H1 (cell line): ENCODE measurements around the gene STXBP5. TPM values are rescaled to one million over a fixed set of nuclear protein-coding genes. Genes with fewer than 3 reads are reported as not detected.

Experiments used
- CTCF ChIA-PET: fragments of 300-600 bp; sonication (Branson Sonifier 250); formaldehyde crosslinking; loops from one replicate; lab custom pipeline; 2021; ENCODE audit not compliant: partially characterized antibody; lab: Charles Lee
- POLR2A ChIA-PET: fragments of 300-600 bp; sonication (Branson Sonifier 250); formaldehyde crosslinking; loops from one replicate; lab custom pipeline; 2021; ENCODE audit warnings: inconsistent platforms; ENCODE audit not compliant: partially characterized antibody; lab: Charles Lee
- DNase-seq, 2 experiments: peaks; one replicate each; pipeline versions ENCODE4 v3.0.0 to v3.0.0-alpha.2; 2010 to 2022; ENCODE audit warnings: low spot score in 2 of 2, low read depth in 1 of 2, mixed read lengths in 1 of 2
- FAIRE-seq: peaks from 2 replicates; lab custom pipeline; 2011; peaks lifted over from hg19 to GRCh38; lab: Jason Lieb, UNC
- H2AFZ ChIP-seq: 2 replicates; pipeline ENCODE4 v1.8.1; 2012; ENCODE audit warnings: low read length, inconsistent platforms
- H2AK5ac ChIP-seq: 2 replicates; pipeline ENCODE4 v1.6.1; 2013; ENCODE audit warnings: low read depth, low read length
- H2BK120ac ChIP-seq: replicated peaks from 2 replicates; pipeline ENCODE3; 2013; ENCODE audit warnings: low read depth, low read length, inconsistent platforms
- H2BK12ac ChIP-seq: 2 replicates; pipeline ENCODE4 v1.6.1; 2013; ENCODE audit warnings: low read depth, low read length
- H2BK15ac ChIP-seq: 2 replicates; pipeline ENCODE4 v1.6.1; 2013; ENCODE audit warnings: low read length
- H2BK20ac ChIP-seq: 2 replicates; pipeline ENCODE4 v1.6.1; 2013; ENCODE audit warnings: low read length
- H2BK5ac ChIP-seq: 2 replicates; pipeline ENCODE4 v1.6.1; 2013; ENCODE audit warnings: low read depth, low read length
- H3K14ac ChIP-seq: 2 replicates; pipeline ENCODE4 v1.6.1; 2013; ENCODE audit warnings: inconsistent platforms; ENCODE audit not compliant: insufficient read length
- H3K18ac ChIP-seq: 2 replicates; pipeline ENCODE4 v1.6.1; 2013; ENCODE audit warnings: low read length; ENCODE audit errors: extremely low read depth
- H3K23ac ChIP-seq: 2 replicates; pipeline ENCODE4 v1.6.1; 2013; ENCODE audit warnings: inconsistent platforms; ENCODE audit not compliant: insufficient read length
- H3K23me2 ChIP-seq: 2 replicates; pipeline ENCODE4 v1.6.1; 2013; ENCODE audit warnings: low read depth, low read length
- H3K27ac ChIP-seq: 2 replicates; pipeline ENCODE4 v1.6.1; 2011; ENCODE audit warnings: low read depth, low read length, inconsistent platforms
- H3K27me3 ChIP-seq, 4 experiments: replicated peaks in 1 of 4; 1 replicate in 1 of 4; 2 replicates in 3 of 4; pipeline versions ENCODE4 v1.6.1 to v1.8.1; 2011 to 2013; ENCODE audit warnings: low read length in 3 of 4, mild to moderate bottlenecking in 3 of 4, inconsistent platforms in 2 of 4, mixed read lengths in 2 of 4, moderate library complexity in 1 of 4; ENCODE audit not compliant: control insufficient read depth in 3 of 4, insufficient read depth in 3 of 4; ENCODE audit errors: extremely low read depth in 1 of 4
- H3K36me3 ChIP-seq, 4 experiments: 2 replicates each; pipeline versions ENCODE4 v1.6.1 to v1.8.1; 2011 to 2013; ENCODE audit warnings: mild to moderate bottlenecking in 4 of 4, low read length in 3 of 4, moderate library complexity in 2 of 4, control low read depth in 1 of 4, inconsistent platforms in 1 of 4; ENCODE audit not compliant: insufficient read depth in 4 of 4, control insufficient read depth in 2 of 4
- H3K4ac ChIP-seq: replicated peaks from 2 replicates; pipeline ENCODE3; 2013; ENCODE audit warnings: low read length, low read depth, mixed read lengths, inconsistent platforms; ENCODE audit not compliant: insufficient read length
- H3K4me1 ChIP-seq, 4 experiments: replicated peaks in 1 of 4; 1 replicate in 1 of 4; 2 replicates in 3 of 4; pipeline versions ENCODE4 v1.6.1 to v1.8.1; 2011 to 2013; ENCODE audit warnings: low read length in 3 of 4, inconsistent platforms in 2 of 4, mixed read lengths in 1 of 4; ENCODE audit not compliant: insufficient read depth in 4 of 4, control insufficient read depth in 3 of 4
- H3K4me2 ChIP-seq, 2 experiments: 2 replicates each; pipeline versions ENCODE4 v1.6.1 to v1.8.1; 2011 to 2013; ENCODE audit warnings: low read depth in 2 of 2, low read length in 2 of 2, control low read depth in 1 of 2, inconsistent platforms in 1 of 2, mild to moderate bottlenecking in 1 of 2; ENCODE audit not compliant: insufficient read depth in 1 of 2
- H3K4me3 ChIP-seq, 4 experiments: fragments of 200-600, 300-600 bp in 1 of 4; sonication (generic), shearing (Covaris generic), sonication (Bioruptor Twin) in 1 of 4; 2 replicates each; pipeline versions ENCODE4 v1.5.1 to v1.8.1; 2011 to 2016; ENCODE audit warnings: low read length in 4 of 4, low read depth in 3 of 4, control low read depth in 2 of 4, inconsistent platforms in 2 of 4, mild to moderate bottlenecking in 2 of 4, mixed read lengths in 1 of 4, moderate library complexity in 1 of 4; ENCODE audit not compliant: insufficient read depth in 2 of 4; ENCODE audit errors: extremely low read depth in 1 of 4
- H3K56ac ChIP-seq: replicated peaks from 2 replicates; pipeline ENCODE3; 2013; ENCODE audit warnings: low read depth, mild to moderate bottlenecking, mixed read lengths, low read length, inconsistent platforms; ENCODE audit not compliant: insufficient read length
- H3K79me1 ChIP-seq: 2 replicates; pipeline ENCODE4 v1.6.1; 2013; ENCODE audit warnings: low read depth, low read length, control low read depth
- H3K79me2 ChIP-seq, 2 experiments: 2 replicates each; pipeline versions ENCODE4 v1.6.1 to v1.8.1; 2012 to 2013; ENCODE audit warnings: low read length in 2 of 2, mild to moderate bottlenecking in 2 of 2, inconsistent platforms in 1 of 2; ENCODE audit not compliant: insufficient read depth in 2 of 2, control insufficient read depth in 1 of 2
- H3K9ac ChIP-seq, 4 experiments: replicated peaks in 1 of 4; 1 replicate in 1 of 4; 2 replicates in 3 of 4; pipeline versions ENCODE4 v1.6.1 to v1.8.1; 2011 to 2013; ENCODE audit warnings: low read depth in 3 of 4, low read length in 3 of 4, control low read depth in 2 of 4, mild to moderate bottlenecking in 2 of 4, moderate library complexity in 2 of 4, inconsistent platforms in 1 of 4; ENCODE audit errors: extremely low read depth in 1 of 4
- H3K9me3 ChIP-seq, 2 experiments: 2 replicates each; pipeline versions ENCODE4 v1.6.1 to v1.8.1; 2012 to 2013; ENCODE audit warnings: mild to moderate bottlenecking in 2 of 2, moderate library complexity in 2 of 2, control low read depth in 1 of 2, inconsistent platforms in 1 of 2, low read depth in 1 of 2, low read length in 1 of 2, mixed read lengths in 1 of 2; ENCODE audit not compliant: insufficient read depth in 2 of 2
- H4K20me1 ChIP-seq, 2 experiments: replicated peaks in 1 of 2; 2 replicates each; pipeline versions ENCODE3 to v1.8.1; 2011 to 2013; ENCODE audit warnings: inconsistent platforms in 2 of 2, low read length in 2 of 2, mild to moderate bottlenecking in 1 of 2; ENCODE audit not compliant: insufficient read depth in 2 of 2, control insufficient read depth in 1 of 2
- H4K5ac ChIP-seq: 2 replicates; pipeline ENCODE4 v1.6.1; 2013; ENCODE audit warnings: low read length, low read depth, mixed read lengths, inconsistent platforms; ENCODE audit not compliant: insufficient read length
- H4K8ac ChIP-seq: 2 replicates; pipeline ENCODE4 v1.8.0; 2013; ENCODE audit warnings: mild to moderate bottlenecking, moderate library complexity, low read length, inconsistent platforms; ENCODE audit not compliant: insufficient read depth; ENCODE audit errors: extremely low read depth
- H4K91ac ChIP-seq: replicated peaks from 2 replicates; pipeline ENCODE3; 2013; ENCODE audit warnings: low read length, mixed read lengths, inconsistent platforms; ENCODE audit not compliant: insufficient read length
- BCL11A ChIP-seq, 2 experiments: IDR thresholded peaks; one replicate each; pipeline ENCODE4 v1.6.1; 2011; ENCODE audit warnings: low read depth in 2 of 2, low read length in 2 of 2, mild to moderate bottlenecking in 2 of 2
- EGR1 ChIP-seq: IDR thresholded peaks from 2 replicates; pipeline ENCODE4 v1.6.1; 2011; ENCODE audit warnings: low read depth, low read length, borderline replicate concordance
- HDAC6 ChIP-seq: IDR thresholded peaks from one replicate; pipeline ENCODE4 v1.7.1; 2012; ENCODE audit warnings: low read depth, mild to moderate bottlenecking, inconsistent platforms, low read length, moderate library complexity
- JUN ChIP-seq: IDR thresholded peaks from 2 replicates; pipeline ENCODE4 v1.6.1; 2011; ENCODE audit warnings: low read depth, mild to moderate bottlenecking, improper control_type of control experiment, low read length
- NANOG ChIP-seq: IDR thresholded peaks from 2 replicates; pipeline ENCODE4 v1.6.1; 2011; ENCODE audit warnings: low read length, low read depth, mild to moderate bottlenecking, inconsistent platforms; ENCODE audit not compliant: insufficient read depth, poor library complexity, severe bottlenecking
- RBBP5 ChIP-seq: IDR thresholded peaks from 2 replicates; pipeline ENCODE4 v1.7.1; 2012; ENCODE audit warnings: low read depth, mild to moderate bottlenecking, inconsistent platforms, low read length, moderate library complexity, borderline replicate concordance
- RXRA ChIP-seq: IDR thresholded peaks from 2 replicates; pipeline ENCODE4 v1.6.1; 2011; ENCODE audit warnings: low read depth, mild to moderate bottlenecking, low read length, moderate library complexity; ENCODE audit not compliant: insufficient read depth
- SAP30 ChIP-seq: fragments of 300-600 bp; sonication (generic); IDR thresholded peaks from 2 replicates; pipeline ENCODE4 v1.7.1; 2012; ENCODE audit warnings: low read length, moderate library complexity, mild to moderate bottlenecking, inconsistent platforms; ENCODE audit not compliant: insufficient read depth, insufficient replicate concordance
- SIN3A ChIP-seq, 2 experiments: IDR thresholded peaks in 1 of 2; conservative IDR thresholded peaks in 1 of 2; 2 replicates each; pipeline ENCODE4 v1.6.1; 2011 to 2012; ENCODE audit warnings: low read length in 2 of 2, improper control_type of control experiment in 1 of 2, low read depth in 1 of 2, mild to moderate bottlenecking in 1 of 2
- SP4 ChIP-seq: IDR thresholded peaks from 2 replicates; pipeline ENCODE4 v1.6.1; 2012; ENCODE audit warnings: low read length, inconsistent platforms
- WGBS, 2 experiments: shearing (Covaris generic) in 1 of 2; methylation state at CpG; one replicate each; pipeline versions ENCODE4 v1.1.6 to v1.1.7; 2013 to 2015; ENCODE audit warnings: low lambda C conversion rate in 2 of 2, mixed read lengths in 2 of 2, inconsistent platforms in 1 of 2, low coverage in 1 of 2, missing lambda C conversion rate in 1 of 2; ENCODE audit not compliant: insufficient replicate concordance in 2 of 2, insufficient coverage in 1 of 2, insufficient read length in 1 of 2; ENCODE audit errors: extremely low coverage in 1 of 2, missing lambda C conversion rate in 1 of 2; 5-methylcytosine and 5-hydroxymethylcytosine counted together
- polyA plus RNA-seq, 7 experiments: library from polyadenylated mRNA; depleted of rRNA in 3 of 7; stranded (reverse) in 5 of 7; unstranded in 2 of 7; fragments of >200 nt in 5 of 7; fragments of 200-250 nt in 2 of 7; gene quantifications; 1 replicate in 5 of 7; 2 replicates in 1 of 7; 4 replicates in 1 of 7; pipeline versions ENCODE4 v1.2.1 to v1.2.3, GENCODE V29; 2011 to 2013; ENCODE audit warnings: missing spikeins in 2 of 7, mixed read lengths in 2 of 7
- total RNA-seq: library from RNA; stranded (reverse); fragmentation: NEBNext Ultra II Directional; extraction: Animal tissue kit (Norgen Biotek cat#: 25700); gene quantifications from 2 replicates; pipeline ENCODE4 v1.2.1, GENCODE V29; 2021
- TF ChIP-seq, protein P1 (sequence below), 3 experiments: IDR thresholded peaks; 1 replicate in 2 of 3; 2 replicates in 1 of 3; pipeline versions ENCODE4 v1.5.1 to v1.6.1; 2011; ENCODE audit warnings: low read length in 3 of 3, mild to moderate bottlenecking in 3 of 3, inconsistent platforms in 2 of 3, low read depth in 1 of 3, moderate library complexity in 1 of 3; ENCODE audit not compliant: insufficient read depth in 1 of 3; ENCODE audit errors: control extremely low read depth in 1 of 3

STXBP5 gene
- total and polyA plus RNA-seq, 2 of the 8 experiments (the other 6 are each of a cell fraction or from before 2014, with no cell fraction given) = 2.7 to 10.8 TPM

- POLR2A ChIA-PET = no interaction called here
- TF ChIP-seq NANOG = no peak
- TF ChIP-seq JUN = no peak
- no peak for TF ChIP-seq SAP30
- TF ChIP-seq BCL11A (IDR thresholded peaks at IDR 0.05; ENCODE audit: low read depth in 2 of 2, low read length in 2 of 2) = no peak
- TF ChIP-seq SP4 = no peak
- no peak for TF ChIP-seq RXRA
- TF ChIP-seq HDAC6 = no peak
- TF ChIP-seq, protein P1, sequence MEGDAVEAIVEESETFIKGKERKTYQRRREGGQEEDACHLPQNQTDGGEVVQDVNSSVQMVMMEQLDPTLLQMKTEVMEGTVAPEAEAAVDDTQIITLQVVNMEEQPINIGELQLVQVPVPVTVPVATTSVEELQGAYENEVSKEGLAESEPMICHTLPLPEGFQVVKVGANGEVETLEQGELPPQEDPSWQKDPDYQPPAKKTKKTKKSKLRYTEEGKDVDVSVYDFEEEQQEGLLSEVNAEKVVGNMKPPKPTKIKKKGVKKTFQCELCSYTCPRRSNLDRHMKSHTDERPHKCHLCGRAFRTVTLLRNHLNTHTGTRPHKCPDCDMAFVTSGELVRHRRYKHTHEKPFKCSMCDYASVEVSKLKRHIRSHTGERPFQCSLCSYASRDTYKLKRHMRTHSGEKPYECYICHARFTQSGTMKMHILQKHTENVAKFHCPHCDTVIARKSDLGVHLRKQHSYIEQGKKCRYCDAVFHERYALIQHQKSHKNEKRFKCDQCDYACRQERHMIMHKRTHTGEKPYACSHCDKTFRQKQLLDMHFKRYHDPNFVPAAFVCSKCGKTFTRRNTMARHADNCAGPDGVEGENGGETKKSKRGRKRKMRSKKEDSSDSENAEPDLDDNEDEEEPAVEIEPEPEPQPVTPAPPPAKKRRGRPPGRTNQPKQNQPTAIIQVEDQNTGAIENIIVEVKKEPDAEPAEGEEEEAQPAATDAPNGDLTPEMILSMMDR (IDR thresholded peaks at IDR 0.05; ENCODE audit: control extremely low read depth in 1 of 3, insufficient read depth in 1 of 3, low read depth in 1 of 3, low read length in 3 of 3) = no peak
- TF ChIP-seq RBBP5 = no peak
- no peak for TF ChIP-seq EGR1
- TF ChIP-seq SIN3A (conservative IDR thresholded peaks at IDR 0.05 in 1 of 2, IDR thresholded peaks at IDR 0.05 in 1 of 2; ENCODE audit: low read depth in 1 of 2, low read length in 2 of 2) = no peak
Observed at GRCh38 chr6:147166360-147166944, 37.8 kb upstream of the STXBP5 start.

More at GRCh38 chr6:147166360-147166944, 37.8 kb upstream of the STXBP5 start:
- H3K4me1 ChIP-seq = no peaks in the 10 kb centered on the region; a peak in 1 of 7 replicates
- CTCF ChIA-PET = no interaction called here
- no peak overlapping the region for H3K14ac ChIP-seq
- H4K8ac ChIP-seq = no peak overlapping the region
- no peak overlapping the region for H2BK5ac ChIP-seq
- no peak overlapping the region for H3K9ac ChIP-seq
- H3K23ac ChIP-seq = no peak overlapping the region
- no peak overlapping the region for H2BK120ac ChIP-seq
- FAIRE-seq (no peak), DNase-seq (no peak)
- H3K27ac ChIP-seq = no peak overlapping the region
- 97% methylated on average over 2 of the region's 2 CpGs; no CpG with 5 or more reads in 1 of the 2 experiments for WGBS, 2 experiments
- H2BK12ac ChIP-seq = no peak overlapping the region
- no peaks in the 10 kb centered on the region for H3K79me1 ChIP-seq
- no peaks in the 10 kb centered on the region for H3K9me3 ChIP-seq
- H2BK20ac ChIP-seq = no peak overlapping the region
- no peaks in the 10 kb centered on the region for H3K27me3 ChIP-seq
- H3K4me2 ChIP-seq = no peak overlapping the region
- H2AK5ac ChIP-seq = no peak overlapping the region
- no peak overlapping the region for H3K4me3 ChIP-seq
- H3K56ac ChIP-seq = no peak overlapping the region
- no peaks in the 10 kb centered on the region for H4K20me1 ChIP-seq
- H3K79me2 ChIP-seq = no peaks in the 10 kb centered on the region
- no peak overlapping the region for H2BK15ac ChIP-seq
- no peak overlapping the region for H3K4ac ChIP-seq
- no peaks in the 10 kb centered on the region for H3K36me3 ChIP-seq
- no peak overlapping the region for H4K91ac ChIP-seq
- H3K18ac ChIP-seq = no peak overlapping the region
- H2AFZ ChIP-seq = no peak overlapping the region
- H4K5ac ChIP-seq = no peak overlapping the region
- no peaks in the 10 kb centered on the region for H3K23me2 ChIP-seq
